AG09309 (cell line): ENCODE measurements around the gene OR11H6.
"Not testable (repeated sequence)": the region's sequence is repeated elsewhere in the genome, so short reads cannot be mapped to it uniquely, and the experiment has no call there.

Source experiments
- DNase-seq: peaks from one replicate; pipeline ENCODE4 v3.0.0-alpha.2; 2010; ENCODE audit warnings: low read depth
- H3K4me3 ChIP-seq: 2 replicates; pipeline ENCODE4 v1.5.1; 2011; ENCODE audit warnings: mild to moderate bottlenecking, low read depth, low read length, moderate library complexity; ENCODE audit not compliant: control insufficient read depth
- TF ChIP-seq, protein P1 (sequence below): IDR thresholded peaks from 2 replicates; pipeline ENCODE4 v1.5.1; 2011; ENCODE audit warnings: mild to moderate bottlenecking, low read depth, low read length, inconsistent platforms; ENCODE audit not compliant: insufficient read depth, control insufficient read depth; ENCODE audit errors: missing control alignments

The OR11H6 gene

DNA sequence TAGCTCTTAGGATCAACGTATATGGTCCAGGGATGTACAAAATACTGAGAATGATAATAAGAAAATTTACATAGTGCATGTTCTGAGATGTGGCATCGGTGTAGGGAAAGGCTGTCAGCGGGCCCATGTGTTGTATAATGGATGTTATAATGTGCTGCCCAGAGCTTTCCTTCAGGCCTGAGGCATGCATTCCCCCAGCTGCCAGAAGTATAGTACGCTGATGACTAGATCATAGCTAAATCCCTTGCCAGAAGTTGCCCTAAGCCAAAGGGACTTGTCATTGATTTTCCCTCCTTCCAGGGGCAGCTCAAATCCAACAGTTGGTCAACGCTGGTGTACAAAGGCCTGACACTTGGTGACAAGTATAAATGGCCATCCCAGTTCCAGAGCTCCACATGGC, 39.3 kb upstream of the OR11H6 start:
- TF ChIP-seq, protein P1, sequence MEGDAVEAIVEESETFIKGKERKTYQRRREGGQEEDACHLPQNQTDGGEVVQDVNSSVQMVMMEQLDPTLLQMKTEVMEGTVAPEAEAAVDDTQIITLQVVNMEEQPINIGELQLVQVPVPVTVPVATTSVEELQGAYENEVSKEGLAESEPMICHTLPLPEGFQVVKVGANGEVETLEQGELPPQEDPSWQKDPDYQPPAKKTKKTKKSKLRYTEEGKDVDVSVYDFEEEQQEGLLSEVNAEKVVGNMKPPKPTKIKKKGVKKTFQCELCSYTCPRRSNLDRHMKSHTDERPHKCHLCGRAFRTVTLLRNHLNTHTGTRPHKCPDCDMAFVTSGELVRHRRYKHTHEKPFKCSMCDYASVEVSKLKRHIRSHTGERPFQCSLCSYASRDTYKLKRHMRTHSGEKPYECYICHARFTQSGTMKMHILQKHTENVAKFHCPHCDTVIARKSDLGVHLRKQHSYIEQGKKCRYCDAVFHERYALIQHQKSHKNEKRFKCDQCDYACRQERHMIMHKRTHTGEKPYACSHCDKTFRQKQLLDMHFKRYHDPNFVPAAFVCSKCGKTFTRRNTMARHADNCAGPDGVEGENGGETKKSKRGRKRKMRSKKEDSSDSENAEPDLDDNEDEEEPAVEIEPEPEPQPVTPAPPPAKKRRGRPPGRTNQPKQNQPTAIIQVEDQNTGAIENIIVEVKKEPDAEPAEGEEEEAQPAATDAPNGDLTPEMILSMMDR = no peak
- no peak for DNase-seq
- no peak overlapping the region for H3K4me3 ChIP-seq

DNA sequence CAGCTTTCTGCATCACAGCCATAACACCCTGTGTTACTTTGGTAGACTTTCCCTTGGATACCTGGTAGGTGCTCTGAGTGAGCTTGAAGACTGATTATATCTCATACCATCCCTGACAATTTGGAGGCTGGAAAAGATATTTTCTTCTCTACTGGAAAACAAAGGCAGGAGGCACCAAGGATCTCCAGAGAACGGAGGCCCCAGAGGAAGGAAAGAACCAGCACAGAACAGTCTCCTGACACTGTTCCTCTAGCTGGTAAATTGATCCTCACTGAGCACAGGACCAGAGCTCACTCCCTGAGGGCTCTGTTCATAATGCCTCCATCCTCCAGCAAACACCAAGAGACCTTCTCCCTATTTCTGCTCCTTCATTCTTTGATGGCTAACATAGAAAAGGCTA, 32.9 kb upstream of the OR11H6 start, which contains the start of gene OR11G2:
OR11G2 (plus strand) TSS at position 301 of the 400 bp plus-strand sequence. CDS start 6,542 bp downstream, outside the sequence.
- no peak for DNase-seq
- TF ChIP-seq, protein P1 = no peak
- H3K4me3 ChIP-seq = no peak within 1 kb of the TSS

DNA sequence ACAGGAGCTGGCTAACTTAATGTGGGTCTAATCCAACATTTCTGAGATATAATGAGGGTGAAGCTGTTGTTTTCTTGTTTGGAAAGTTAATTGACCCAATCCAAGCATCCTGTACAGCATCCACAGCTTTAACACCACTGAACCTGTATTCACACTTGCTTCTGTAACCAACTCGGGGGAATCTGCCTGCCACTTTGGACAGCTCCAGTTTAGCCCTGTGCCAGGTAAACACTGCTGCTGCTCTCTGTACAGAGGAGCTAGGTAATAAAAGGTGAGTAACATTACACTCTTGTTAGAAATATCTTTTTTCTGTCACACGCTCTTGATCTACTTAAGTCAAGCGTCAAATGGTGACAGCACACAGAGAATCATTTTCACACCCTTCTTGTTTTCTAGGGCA, 32.1 kb upstream of the OR11H6 start:
- DNase-seq = no peak
- TF ChIP-seq, protein P1 = no peak
- H3K4me3 ChIP-seq = no peak overlapping the region

GRCh38 chr14:20194101-20194500, 29.4 kb upstream of the OR11H6 start:
- no peak for DNase-seq
- TF ChIP-seq, protein P1 = no peak
- no peak overlapping the region for H3K4me3 ChIP-seq

DNA sequence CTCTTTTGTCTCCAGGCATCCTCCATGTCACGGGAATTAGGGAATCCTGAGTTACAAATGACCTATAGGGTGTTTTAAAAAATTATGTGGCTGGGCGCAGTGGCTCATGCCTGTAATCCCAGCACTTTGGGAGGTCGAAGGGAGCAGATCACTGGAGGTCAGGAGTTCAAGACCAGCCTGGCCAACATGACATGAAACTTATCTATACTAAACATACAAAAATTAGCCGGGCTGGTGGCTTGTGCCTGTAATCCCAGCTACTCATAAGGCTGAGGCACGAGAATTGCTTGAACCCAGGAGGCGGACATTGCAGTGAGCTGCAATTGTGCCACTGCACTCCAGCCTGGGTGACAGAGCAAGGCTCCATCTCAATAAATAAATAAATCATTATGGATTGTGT, 28.3 kb upstream of the OR11H6 start:
- DNase-seq, H3K4me3 ChIP-seq: not testable (repeated sequence)

GRCh38 chr14:20195911-20196310, 27.6 kb upstream of the OR11H6 start:
- H3K4me3 ChIP-seq = no peak overlapping the region
- TF ChIP-seq, protein P1 = no peak
- DNase-seq = no peak

- TF ChIP-seq, protein P1 = no peak
- no peak overlapping the region for H3K4me3 ChIP-seq
- no peak for DNase-seq
Observed at GRCh38 chr14:20197459-20197858, 26.1 kb upstream of the OR11H6 start.
